Adrenal gland (tissue), 5 donors: Measurements from ENCODE around the gene OPCML.

Source experiments
- CTCF ChIP-seq, 6 experiments: fragments of 450-650 bp in 4 of 6; fragments of 200-600 bp in 2 of 6; sonication (generic) in 1 of 6; IDR thresholded peaks; 1 replicate in 5 of 6; 2 replicates in 1 of 6; pipeline versions ENCODE4 v1.5.1 to v1.8.0; 2016 to 2021; ENCODE audit warnings: antibody characterized with exemption in 6 of 6, mild to moderate bottlenecking in 2 of 6, moderate library complexity in 1 of 6
- POLR2A ChIP-seq, 2 donors: fragments of 450-650 bp; IDR thresholded peaks; one replicate each; pipeline ENCODE4 v1.6.1; 2017; ENCODE audit warnings: antibody characterized with exemption in 2 of 2, mild to moderate bottlenecking in 2 of 2, moderate library complexity in 1 of 2
- donor health status: DM: no; HTN: no; CAD: no.

GRCh38 chr11:132496341-132496740 is 1036.0 kb downstream of the OPCML start:
- TF ChIP-seq POLR2A (IDR thresholded peaks at IDR 0.05) (no peak), CTCF (IDR thresholded peaks at IDR 0.05) (no peak)
